Kidney (tissue), 14 donors: ENCODE measurements around the gene MRPS34. TPM values are rescaled to one million over a fixed set of nuclear protein-coding genes. Genes with fewer than 3 reads are reported as not detected.

Experiments used
- DNase-seq, 5 donors: peaks; one replicate each; pipeline ENCODE4 v3.0.0-alpha.2; 2013 to 2020
- FAIRE-seq: peaks from 2 replicates; lab custom pipeline; 2012; peaks lifted over from hg19 to GRCh38; lab: Jason Lieb, UNC
- H3K27ac ChIP-seq, 2 donors: one replicate each; pipeline ENCODE4 v1.7.0; 2013; ENCODE audit warnings: low read depth in 2 of 2, low read length in 2 of 2, inconsistent platforms in 1 of 2
- H3K27me3 ChIP-seq: one replicate; pipeline ENCODE4 v1.7.1; 2013; ENCODE audit warnings: low read length, inconsistent platforms; ENCODE audit not compliant: control insufficient read depth, insufficient read depth
- H3K36me3 ChIP-seq, 3 donors: one replicate each; pipeline versions ENCODE4 v1.7.0 to v1.7.1; 2013; ENCODE audit warnings: low read length in 3 of 3, control low read depth in 1 of 3, inconsistent platforms in 1 of 3; ENCODE audit not compliant: insufficient read depth in 3 of 3, control insufficient read depth in 2 of 3
- H3K4me1 ChIP-seq, 3 donors: one replicate each; pipeline versions ENCODE4 v1.7.0 to v1.7.1; 2013; ENCODE audit warnings: low read length in 3 of 3, inconsistent platforms in 1 of 3, low read depth in 1 of 3; ENCODE audit not compliant: control insufficient read depth in 2 of 3, insufficient read depth in 2 of 3
- H3K4me3 ChIP-seq, 3 donors: one replicate each; pipeline versions ENCODE4 v1.7.0 to v1.8.1; 2013; ENCODE audit warnings: low read length in 3 of 3, control low read depth in 1 of 3, inconsistent platforms in 1 of 3
- H3K9ac ChIP-seq, 3 donors: one replicate each; pipeline versions ENCODE4 v1.7.0 to v1.7.1; 2013; ENCODE audit warnings: low read length in 3 of 3, control low read depth in 1 of 3, inconsistent platforms in 1 of 3
- H3K9me3 ChIP-seq, 3 donors: one replicate each; pipeline versions ENCODE4 v1.7.0 to v1.7.1; 2013; ENCODE audit warnings: low read length in 3 of 3, control low read depth in 1 of 3, inconsistent platforms in 1 of 3; ENCODE audit not compliant: control insufficient read depth in 2 of 3, insufficient read depth in 1 of 3
- CTCF ChIP-seq: IDR thresholded peaks from 3 replicates; pipeline ENCODE4 v1.5.1; 2012; ENCODE audit warnings: mild to moderate bottlenecking, moderate library complexity, borderline replicate concordance; ENCODE audit not compliant: insufficient read depth; ENCODE audit errors: extremely low read depth
- intact Hi-C: fragments of 100-400 bp; cut with DNase I; formaldehyde crosslinking; loops from one replicate; pipeline ENCODE4 v1.11.1; 2022
- polyA plus RNA-seq: library from polyadenylated mRNA; stranded (reverse); fragments of 350-450 nt; fragmentation: Illumina TruSeq; extraction: RNeasy Lipid Tissue Mini Kit (QIAGEN cat#74804); gene quantifications from one replicate; pipeline ENCODE4 v1.2.3, GENCODE V29; 2014; ENCODE audit warnings: low read depth, low replicate concordance; ENCODE audit not compliant: insufficient read depth
- total RNA-seq: library from RNA; stranded (reverse); fragmentation: NEBNext Ultra II Directional; extraction: Animal tissue kit (Norgen Biotek cat#: 25700); gene quantifications from one replicate; pipeline ENCODE4 v1.2.1, GENCODE V29; 2021
- donor health status: control.
- donor health status: control.
- donor health status: control.
- donor health status: control.
- donor health status: control.
- donor health status: DM: yes; HTN: yes; CAD: no.
- donor health status: Normal renal cell carcinoma (clear cell type).

Gene MRPS34
- total and polyA plus RNA-seq, 2 donors from 2014 or later, result 61.7 to 187 TPM

GRCh38 chr16:1790611-1791255, 17.8 kb upstream of the MRPS34 start:
- Histone ChIP-seq H3K9ac (no peak overlapping the region), H3K27me3 (no peaks in the 10 kb centered on the region), H3K9me3 (no peaks in the 10 kb centered on the region), H3K4me1 (no peaks in the 10 kb centered on the region), H3K27ac (no peak overlapping the region), H3K36me3 (no peaks in the 10 kb centered on the region), H3K4me3 (no peak overlapping the region)
- intact Hi-C loops, result no loop called here
- DNase-seq (peak in 1 of 5 donors; percentile 68), FAIRE-seq (no peak)
- no peak for TF ChIP-seq CTCF

- Histone ChIP-seq H3K4me3 (no peak overlapping the region), H3K27ac (no peak overlapping the region), H3K36me3 (no peaks in the 10 kb centered on the region), H3K9ac (no peak overlapping the region), H3K9me3 (no peaks in the 10 kb centered on the region), H3K4me1 (no peaks in the 10 kb centered on the region), H3K27me3 (no peaks in the 10 kb centered on the region)
- no peak for DNase-seq
- intact Hi-C loops, result no loop called here
- TF ChIP-seq CTCF, result no peak
- no peak for FAIRE-seq
Measured at GRCh38 chr16:1790261-1790610, 17.3 kb upstream of the MRPS34 start.

- no peak for TF ChIP-seq CTCF
- no peak overlapping the region for H3K9ac ChIP-seq
- no peak overlapping the region for H3K27ac ChIP-seq
- no peaks in the 10 kb centered on the region for H3K4me1 ChIP-seq
- FAIRE-seq (no peak), DNase-seq (peak in 2 of 5 donors; percentile 39 to 74)
- H3K4me3 ChIP-seq, result no peak overlapping the region
- H3K36me3 ChIP-seq, result no peaks in the 10 kb centered on the region
- H3K9me3 ChIP-seq, result no peaks in the 10 kb centered on the region
- intact Hi-C loops, result no loop called here
- H3K27me3 ChIP-seq, result no peaks in the 10 kb centered on the region
Measured at GRCh38 chr16:1789643-1790045, 16.7 kb upstream of the MRPS34 start.

- FAIRE-seq (no peak), DNase-seq (peak in 1 of 5 donors; percentile 59)
- Histone ChIP-seq H3K27me3 (no peaks in the 10 kb centered on the region), H3K9ac (no peak overlapping the region), H3K9me3 (no peaks in the 10 kb centered on the region), H3K27ac (no peak overlapping the region), H3K4me3 (no peak overlapping the region), H3K36me3 (no peaks in the 10 kb centered on the region), H3K4me1 (peaks cover 0 to 4% (median 4%) of the 10 kb centered on the region in 3 donors)
- TF ChIP-seq CTCF, result no peak
- intact Hi-C loops, result no loop called here
Measured at GRCh38 chr16:1788708-1789100, 15.8 kb upstream of the MRPS34 start.
